ENCODE data around the gene RPUSD1.

DNA sequence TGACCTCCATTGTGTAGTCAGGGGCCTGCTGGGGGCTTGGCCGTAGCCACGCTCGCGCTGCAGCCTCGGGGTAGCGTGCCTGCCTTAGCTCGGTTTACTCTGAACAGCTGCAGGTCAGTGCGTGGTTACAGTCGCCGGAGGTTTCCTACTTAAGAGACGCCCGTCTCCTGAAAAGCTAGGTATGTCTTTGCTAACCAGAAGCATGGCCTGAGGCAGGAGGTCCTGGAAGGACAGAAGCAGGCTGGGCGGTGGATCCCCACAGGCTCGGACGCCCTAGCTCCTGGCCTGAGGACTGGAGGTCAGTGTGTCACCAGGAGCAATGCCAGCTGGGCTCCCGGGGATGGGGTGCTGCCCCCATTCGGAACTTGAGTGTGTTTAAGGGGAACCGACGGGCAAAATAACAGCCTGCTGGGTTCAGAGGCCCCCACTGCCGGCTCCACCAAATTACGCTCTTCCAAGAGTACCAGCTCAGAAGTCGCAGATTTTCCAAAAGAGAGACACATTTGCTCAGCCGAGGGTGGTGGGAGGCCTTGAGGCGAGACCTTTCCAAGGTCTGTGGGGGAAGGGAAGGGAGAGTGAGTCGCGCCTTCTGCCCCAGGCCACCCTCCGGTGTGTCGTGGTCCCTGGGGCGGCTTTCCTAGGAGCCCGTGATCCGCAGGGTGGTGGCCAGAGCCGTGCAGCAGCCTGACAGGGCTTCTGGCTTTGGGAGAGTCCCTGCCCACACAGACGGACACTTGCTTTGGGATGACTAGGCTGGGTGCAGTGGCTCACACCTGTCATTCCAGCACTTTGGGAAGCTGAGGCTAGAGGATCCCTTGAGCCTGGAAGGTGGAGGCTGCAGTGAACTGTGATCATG, 16.2 kb upstream of the RPUSD1 start:
- no peak for TF ChIP-seq POLR2A (IDR thresholded peaks at IDR 0.05)
- no peak for TF ChIP-seq POLR2AphosphoS5 (IDR thresholded peaks at IDR 0.05)
- TF ChIP-seq, protein P1, sequence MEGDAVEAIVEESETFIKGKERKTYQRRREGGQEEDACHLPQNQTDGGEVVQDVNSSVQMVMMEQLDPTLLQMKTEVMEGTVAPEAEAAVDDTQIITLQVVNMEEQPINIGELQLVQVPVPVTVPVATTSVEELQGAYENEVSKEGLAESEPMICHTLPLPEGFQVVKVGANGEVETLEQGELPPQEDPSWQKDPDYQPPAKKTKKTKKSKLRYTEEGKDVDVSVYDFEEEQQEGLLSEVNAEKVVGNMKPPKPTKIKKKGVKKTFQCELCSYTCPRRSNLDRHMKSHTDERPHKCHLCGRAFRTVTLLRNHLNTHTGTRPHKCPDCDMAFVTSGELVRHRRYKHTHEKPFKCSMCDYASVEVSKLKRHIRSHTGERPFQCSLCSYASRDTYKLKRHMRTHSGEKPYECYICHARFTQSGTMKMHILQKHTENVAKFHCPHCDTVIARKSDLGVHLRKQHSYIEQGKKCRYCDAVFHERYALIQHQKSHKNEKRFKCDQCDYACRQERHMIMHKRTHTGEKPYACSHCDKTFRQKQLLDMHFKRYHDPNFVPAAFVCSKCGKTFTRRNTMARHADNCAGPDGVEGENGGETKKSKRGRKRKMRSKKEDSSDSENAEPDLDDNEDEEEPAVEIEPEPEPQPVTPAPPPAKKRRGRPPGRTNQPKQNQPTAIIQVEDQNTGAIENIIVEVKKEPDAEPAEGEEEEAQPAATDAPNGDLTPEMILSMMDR (IDR thresholded peaks at IDR 0.05) = no peak

All from stomach (tissue), 4 donors.